HG02678 (cell line): ENCODE results near the gene SRGAP1.
"Not testable (repeated sequence)": the region's sequence is repeated elsewhere in the genome, so short reads cannot be mapped to it uniquely, and the experiment has no call there.

Experiments
- ATAC-seq: cut with Tn5 transposase; IDR thresholded peaks from one replicate; pipeline ENCODE4 v1.9.1; 2021; ENCODE audit warnings: mild to moderate bottlenecking, moderate library complexity; ENCODE audit not compliant: unreplicated experiment

The SRGAP1 gene

GRCh38 chr12:63865448-63865847 lies 20.9 kb downstream of the SRGAP1 start:
- no peak for ATAC-seq

GRCh38 chr12:63867053-63867452 lies 22.6 kb downstream of the SRGAP1 start:
- ATAC-seq: no peak

DNA sequence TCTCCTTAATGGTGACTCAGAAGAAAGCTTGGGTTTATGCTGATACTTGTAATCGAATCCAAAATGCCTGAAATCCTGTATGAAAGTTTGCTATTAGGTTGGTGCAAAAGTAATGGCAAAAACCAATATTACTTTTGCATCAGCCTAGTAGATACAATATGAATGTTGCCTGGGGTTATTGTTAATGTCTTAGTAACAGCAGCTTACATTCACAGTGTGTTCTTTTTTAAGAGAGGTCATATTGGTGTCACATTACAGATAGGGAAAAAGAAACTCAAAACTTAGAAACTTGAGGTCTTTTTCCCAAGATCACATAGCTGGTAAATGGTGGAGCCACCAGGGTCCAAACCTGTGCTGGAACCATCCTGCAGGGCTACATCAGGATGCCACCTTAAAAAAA lies 25.2 kb downstream of the SRGAP1 start:
- no peak for ATAC-seq

- no peak for ATAC-seq
Measured at GRCh38 chr12:63870838-63871237, 26.3 kb downstream of the SRGAP1 start.

- no peak for ATAC-seq
Measured at GRCh38 chr12:63874897-63875480, 30.5 kb downstream of the SRGAP1 start.

GRCh38 chr12:63875703-63876102 lies 31.2 kb downstream of the SRGAP1 start:
- no peak for ATAC-seq

DNA sequence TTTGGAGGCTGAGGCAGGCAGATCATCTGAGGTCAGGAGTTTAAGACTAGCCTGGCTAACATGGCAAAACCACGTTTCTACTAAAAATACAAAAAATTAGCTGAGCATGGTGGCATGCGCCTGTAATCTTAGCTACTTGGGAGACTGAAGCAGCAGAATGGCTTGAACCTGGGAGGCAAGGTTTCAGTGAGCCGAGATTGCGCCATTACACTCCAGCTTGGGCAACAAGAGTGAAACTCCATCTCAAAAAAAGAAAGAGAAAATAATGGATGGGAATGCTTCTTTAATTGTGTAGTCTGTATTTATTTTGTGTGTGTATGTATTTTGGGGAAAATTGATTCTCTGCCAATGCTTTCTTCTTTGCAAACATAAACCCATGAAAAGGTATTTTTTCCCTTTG lies 32.5 kb downstream of the SRGAP1 start:
- ATAC-seq: no peak

- no peak for ATAC-seq
Measured at GRCh38 chr12:63877693-63878092, 33.2 kb downstream of the SRGAP1 start.

GRCh38 chr12:63880235-63880634 lies 35.7 kb downstream of the SRGAP1 start:
- not testable (repeated sequence) for ATAC-seq

DNA sequence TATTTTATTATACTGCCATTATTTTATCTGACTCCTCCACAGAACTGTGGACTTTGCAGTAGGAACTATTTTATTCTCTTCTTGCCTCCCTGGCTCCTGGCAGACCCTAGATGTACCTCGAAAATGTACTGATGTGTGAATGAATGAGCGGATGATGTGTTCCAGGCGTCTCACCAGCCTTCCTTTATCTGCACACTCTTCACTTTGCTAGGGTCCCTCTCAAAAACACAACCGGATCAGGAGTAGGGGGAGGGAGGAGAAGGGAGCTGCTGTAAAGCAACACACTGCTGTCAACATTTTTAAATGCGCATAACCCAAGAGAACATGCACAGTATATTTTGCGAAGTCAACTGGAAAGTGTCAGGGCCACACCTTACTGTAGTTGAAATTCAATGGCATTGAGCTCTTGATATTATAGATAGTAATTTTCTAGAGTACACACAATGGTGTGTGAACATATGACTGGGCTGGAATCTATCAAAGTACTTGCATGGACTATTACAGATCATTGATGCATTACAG lies 36.3 kb downstream of the SRGAP1 start:
- no peak for ATAC-seq

- no peak for ATAC-seq
Measured at GRCh38 chr12:63882844-63883243, 38.3 kb downstream of the SRGAP1 start.

GRCh38 chr12:63885401-63885800 lies 40.9 kb downstream of the SRGAP1 start:
- ATAC-seq: no peak

DNA sequence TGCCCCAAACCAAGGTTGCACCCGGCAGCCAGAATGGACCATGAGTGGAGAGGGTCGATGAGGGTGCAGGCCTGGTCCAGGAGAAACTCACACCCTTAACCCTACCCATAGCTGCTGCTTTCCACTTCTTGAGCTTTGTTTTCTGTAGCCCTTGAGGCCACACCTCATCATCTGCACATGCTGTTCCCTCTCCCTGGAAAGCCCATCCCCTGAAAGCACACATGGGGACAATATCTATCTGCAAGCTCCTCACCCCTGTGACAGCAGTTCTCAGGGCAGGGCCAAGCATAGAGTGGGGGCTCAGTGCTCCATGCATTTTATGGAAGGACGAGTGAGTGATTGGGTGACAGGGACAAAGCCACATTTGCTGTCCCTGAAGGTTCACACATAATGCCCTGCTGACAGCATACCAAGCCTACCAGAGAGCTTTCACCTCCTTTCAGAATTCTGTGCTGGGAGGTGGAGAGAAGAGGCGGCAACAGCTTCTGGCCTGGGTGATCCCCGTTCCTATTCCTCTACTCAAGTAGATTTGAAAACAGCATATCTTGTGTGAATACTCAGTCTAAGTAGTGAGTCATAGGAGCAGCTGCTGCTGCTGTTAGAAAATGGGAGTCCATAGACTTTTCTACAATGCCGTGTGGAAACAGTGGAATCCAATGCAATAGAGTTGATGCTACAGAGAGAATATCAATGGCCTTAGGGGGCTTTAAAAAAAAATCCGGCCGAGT lies 44.6 kb downstream of the SRGAP1 start:
- no peak for ATAC-seq

GRCh38 chr12:63889721-63890509 lies 45.4 kb downstream of the SRGAP1 start:
- no peak for ATAC-seq

- ATAC-seq: no peak
Measured at GRCh38 chr12:63893170-63893569, 48.7 kb downstream of the SRGAP1 start.

DNA sequence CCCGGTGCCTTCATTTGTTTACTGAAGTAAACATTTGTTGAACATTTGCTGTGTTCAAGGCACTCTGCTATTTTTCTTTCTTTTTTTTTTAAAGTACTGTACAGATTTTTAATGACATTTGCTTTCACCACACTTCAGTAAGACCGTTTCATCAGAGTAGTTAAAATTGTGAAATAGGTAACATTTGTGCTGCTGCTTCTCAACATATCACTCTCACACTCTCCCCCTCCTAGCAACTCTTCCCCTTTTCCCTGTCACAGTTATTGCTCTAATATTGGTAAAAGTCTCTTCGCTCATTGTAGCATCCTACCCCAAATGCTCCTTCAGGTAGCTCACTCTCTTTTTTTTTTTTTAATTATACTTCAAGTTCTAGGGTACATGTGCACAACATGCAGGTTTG lies 49.6 kb downstream of the SRGAP1 start:
- ATAC-seq: no peak

DNA sequence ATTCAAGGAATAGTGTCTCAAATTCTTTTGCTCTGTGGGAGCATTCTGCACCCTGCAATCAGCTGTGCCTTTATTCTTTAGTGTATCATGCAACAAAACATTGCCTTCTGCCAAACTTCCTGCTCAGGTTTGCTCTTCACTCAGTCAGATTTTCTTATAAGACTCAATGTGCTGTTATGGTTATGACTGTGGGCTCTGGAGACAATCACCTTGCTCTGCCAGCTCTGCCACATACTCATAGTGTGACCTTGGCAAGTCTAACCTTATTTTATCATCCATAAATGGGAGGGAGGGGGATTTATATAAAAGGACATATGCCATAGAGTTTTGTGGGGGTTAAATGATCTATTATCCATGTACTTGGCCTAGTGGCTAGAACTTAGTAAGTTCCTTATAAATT lies 51.3 kb downstream of the SRGAP1 start:
- ATAC-seq: no peak

DNA sequence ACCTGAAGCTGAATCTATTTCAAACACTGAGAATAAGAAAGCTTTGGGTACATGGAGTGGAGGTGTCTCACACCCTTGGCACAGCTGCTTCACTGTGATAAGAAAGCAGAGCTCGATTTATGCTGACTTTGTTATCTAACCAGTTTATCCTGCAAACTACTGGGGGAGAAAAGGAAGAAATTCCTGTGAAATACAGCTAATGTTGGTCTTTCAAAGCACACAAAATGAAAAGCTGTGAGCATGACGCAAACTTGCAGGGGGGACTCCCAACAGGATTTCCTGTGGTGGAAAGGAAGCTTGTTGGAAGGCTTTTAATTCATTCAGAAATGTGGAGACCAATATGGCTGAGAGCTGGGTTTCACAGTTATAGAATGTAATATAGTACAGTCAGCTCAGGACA lies 53.4 kb downstream of the SRGAP1 start:
- no peak for ATAC-seq

GRCh38 chr12:63898764-63899337 lies 54.4 kb downstream of the SRGAP1 start:
- ATAC-seq: no peak

- ATAC-seq: no peak
Measured at GRCh38 chr12:63899396-63899795, 54.9 kb downstream of the SRGAP1 start.
